Measurements from ENCODE around the gene SLC19A2. TPM values are rescaled to one million over a fixed set of nuclear protein-coding genes. Genes with fewer than 3 reads are reported as not detected.

The SLC19A2 gene
- total RNA-seq, result 5.4 and 7.0 TPM in 2 replicates
- 5.2 and 5.3 TPM in 2 replicates for polyA plus RNA-seq
- 3.3 and 4.0 TPM in 2 replicates for polyA plus RNA-seq (2011; cell fraction: cytosol; rRNA removed)
- 8.8 and 10.5 TPM in 2 replicates for polyA plus RNA-seq (2011; cell fraction: nucleus; rRNA removed)
- polyA plus RNA-seq (2012), result 4.1 and 5.6 TPM in 2 replicates
- polyA minus RNA-seq, result 13.5 and 13.9 TPM in 2 replicates
- 24.2 TPM for polyA minus RNA-seq (2011; cell fraction: cytosol; rRNA and poly(A)+ RNA removed)
- polyA minus RNA-seq (2011; cell fraction: nucleus; rRNA and poly(A)+ RNA removed), result 9.4 and 14.5 TPM in 2 replicates
- percentile 75 among the genes with signal in this experiment for Bru-seq, nascent RNA
- BruChase-seq, experiment 1, labeled RNA remaining after a 6-hour chase, result percentile 62 among the genes with signal in this experiment
- percentile 84 among the genes with signal in this experiment for BruChase-seq, experiment 2, labeled RNA remaining after a 2-hour chase
- long read RNA-seq, transcript SLC19A2-201 (6 exons, 3,671 nt), result major isoform, 16 of 22 reads
- long read RNA-seq, partial matches to known transcripts, result 3 of 22 reads
- long read RNA-seq, other reads (novel, unspliced or antisense), result 3 of 22 reads

- Histone ChIP-seq H3K9me1 (replicated peaks; ENCODE audit: control insufficient read depth, extremely low read depth, insufficient read depth, low read length) (no peaks in the 10 kb centered on the region), H2AFZ (ENCODE audit: low read depth, low read length) (peak within 1 kb of the TSS; percentile 60), H3K27ac (ENCODE audit: insufficient read depth, low read depth, low read length) (peak within 1 kb of the TSS; percentile 96), H3K27me3 (ENCODE audit: control insufficient read depth in 2 of 2, insufficient read depth in 2 of 2, low read length in 2 of 2) (no peaks in the 10 kb centered on the region), H3K4me2 (ENCODE audit: insufficient read depth, low read length) (peak within 1 kb of the TSS; percentile 95), H3K4me1 (ENCODE audit: control insufficient read depth, extremely low read depth, insufficient read depth, low read length) (peaks cover 31% of the 10 kb centered on the region), H3K9ac (replicated peaks; ENCODE audit: extremely low read depth, insufficient read depth, low read length) (peak within 1 kb of the TSS; percentile 96), H3K4me3 (replicated peaks in 1 of 3; ENCODE audit: insufficient read depth in 1 of 3, low read depth in 1 of 3, low read length in 3 of 3) (peak within 1 kb of the TSS; percentile 37 to 80 (median 78)), H3K79me2 (ENCODE audit: control insufficient read depth, insufficient read depth, low read length) (peaks cover 40% of the 10 kb centered on the region), H3K36me3 (ENCODE audit: control insufficient read depth in 2 of 2, extremely low read depth in 1 of 2, insufficient read depth in 2 of 2, low read length in 2 of 2) (no peaks in the 10 kb centered on the region), H4K20me1 (replicated peaks; ENCODE audit: control insufficient read depth, extremely low read depth, insufficient read depth, low read length) (no peaks in the 10 kb centered on the region), H3K9me3 (replicated peaks; ENCODE audit: control insufficient read depth, insufficient read depth, low read length) (no peaks in the 10 kb centered on the region)
- POLR2A ChIA-PET, result interaction anchor here (0.6 to 1.2 kb wide), 3 partner anchors 26 to 58 kb away, joined by 3 to 6 read pairs (median 4); partner anchors contain the start of gene CCDC181
- TF ChIP-seq GATA2 (IDR thresholded peaks at IDR 0.05; ENCODE audit: insufficient read depth, insufficient read length, low read depth, low read length) (peak; percentile 26), POLR2A (IDR thresholded peaks at IDR 0.05; ENCODE audit: low read depth, low read length) (peak; percentile 87), POLR2AphosphoS5 (IDR thresholded peaks at IDR 0.05; ENCODE audit: insufficient read depth, low read depth, low read length) (peak; percentile 87), FOS (IDR thresholded peaks at IDR 0.05; ENCODE audit: borderline replicate concordance, insufficient read depth, low read length) (no peak), MYC (IDR thresholded peaks at IDR 0.05; ENCODE audit: low read depth, low read length) (peak; percentile 35), EZH2 (IDR thresholded peaks at IDR 0.05; ENCODE audit: borderline replicate concordance, low read depth, low read length, severe bottlenecking) (no peak)
- TF ChIP-seq, protein P1, sequence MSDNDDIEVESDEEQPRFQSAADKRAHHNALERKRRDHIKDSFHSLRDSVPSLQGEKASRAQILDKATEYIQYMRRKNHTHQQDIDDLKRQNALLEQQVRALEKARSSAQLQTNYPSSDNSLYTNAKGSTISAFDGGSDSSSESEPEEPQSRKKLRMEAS (IDR thresholded peaks at IDR 0.05; ENCODE audit: insufficient read depth, insufficient read length), result peak; percentile 81
- TF ChIP-seq, protein P2, sequence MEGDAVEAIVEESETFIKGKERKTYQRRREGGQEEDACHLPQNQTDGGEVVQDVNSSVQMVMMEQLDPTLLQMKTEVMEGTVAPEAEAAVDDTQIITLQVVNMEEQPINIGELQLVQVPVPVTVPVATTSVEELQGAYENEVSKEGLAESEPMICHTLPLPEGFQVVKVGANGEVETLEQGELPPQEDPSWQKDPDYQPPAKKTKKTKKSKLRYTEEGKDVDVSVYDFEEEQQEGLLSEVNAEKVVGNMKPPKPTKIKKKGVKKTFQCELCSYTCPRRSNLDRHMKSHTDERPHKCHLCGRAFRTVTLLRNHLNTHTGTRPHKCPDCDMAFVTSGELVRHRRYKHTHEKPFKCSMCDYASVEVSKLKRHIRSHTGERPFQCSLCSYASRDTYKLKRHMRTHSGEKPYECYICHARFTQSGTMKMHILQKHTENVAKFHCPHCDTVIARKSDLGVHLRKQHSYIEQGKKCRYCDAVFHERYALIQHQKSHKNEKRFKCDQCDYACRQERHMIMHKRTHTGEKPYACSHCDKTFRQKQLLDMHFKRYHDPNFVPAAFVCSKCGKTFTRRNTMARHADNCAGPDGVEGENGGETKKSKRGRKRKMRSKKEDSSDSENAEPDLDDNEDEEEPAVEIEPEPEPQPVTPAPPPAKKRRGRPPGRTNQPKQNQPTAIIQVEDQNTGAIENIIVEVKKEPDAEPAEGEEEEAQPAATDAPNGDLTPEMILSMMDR (IDR thresholded peaks at IDR 0.05; ENCODE audit: extremely low read depth in 1 of 2, insufficient read depth in 1 of 2, low read depth in 1 of 2, low read length in 2 of 2), result peak in 1 of 2 donors; percentile 31
- BruUV-seq (replicated peaks), result no TSS peak
- DNase-seq (ENCODE audit: low read depth, low spot score), result peak; percentile 99
- dilution Hi-C loops (cut with MboI; ENCODE audit: extremely low pct_ligation_motif_present, low sequenced_read_pairs) (no loop called here), intact Hi-C loops (cut with micrococcal nuclease) (loop anchor here (1.0 to 2.0 kb wide), 7 partner anchors 24 to 565 kb away; partner anchors contain the start of genes ATP1B1, METTL18, NME7 and SCYL3)
- peak; percentile 95 for FAIRE-seq
- CTCF ChIA-PET, result interaction anchor here (0.7 to 2.3 kb wide), 10 partner anchors 9 to 882 kb away, joined by 3 to 22 read pairs (median 3); partner anchors contain the start of genes BLZF1, METTL18 and NME7
Observed at GRCh38 chr1:169485431-169486280, at the start of gene SLC19A2. TSS of gene SLC19A2 (minus strand) at chr1:169485944. CDS start at chr1:169485766, 178 bp downstream.

All from endothelial cell of umbilical vein (primary cell).